HEK293 (cell line): ENCODE measurements around the gene FAM168A.
"Not testable (repeated sequence)": the region's sequence is repeated elsewhere in the genome, so short reads cannot be mapped to it uniquely, and the experiment has no call there.

Experiments used
- CTCF ChIA-PET: fragments of 350-600 bp; formaldehyde crosslinking; extraction: SDS; loops from one replicate; lab custom pipeline; 2021; ENCODE audit warnings: antibody characterized with exemption; lab: Yijun Ruan, JAX
- POLR2A ChIA-PET: fragments of 300-600 bp; formaldehyde crosslinking; extraction: SDS; loops from one replicate; lab custom pipeline; 2020; ENCODE audit warnings: antibody characterized with exemption, inconsistent platforms; lab: Yijun Ruan, JAX
- H3K27ac ChIP-seq: fragments of 200-500 bp; sonication (Bioruptor generic); 2 replicates; pipeline ENCODE4 v1.5.1; 2014; ENCODE audit warnings: low read depth, low read length, control low read depth, inconsistent platforms; ENCODE audit errors: extremely low read depth
- H3K36me3 ChIP-seq, 2 experiments: fragments of 200-500 bp in 1 of 2; sonication (Bioruptor generic) in 1 of 2; 1 replicate in 1 of 2; 2 replicates in 1 of 2; pipeline ENCODE4 v1.5.1; 2014 to 2017; ENCODE audit warnings: inconsistent platforms in 2 of 2, low read length in 2 of 2; ENCODE audit not compliant: control insufficient read depth in 2 of 2, insufficient read depth in 1 of 2
- H3K4me1 ChIP-seq: fragments of 200-500 bp; sonication (Bioruptor generic); 2 replicates; pipeline ENCODE4 v1.5.1; 2014; ENCODE audit warnings: mild to moderate bottlenecking, low read length, inconsistent platforms; ENCODE audit not compliant: control insufficient read depth, insufficient read depth
- H3K4me3 ChIP-seq: 2 replicates; pipeline ENCODE4 v1.5.1; 2011; ENCODE audit warnings: low read depth, mild to moderate bottlenecking, control low read depth, low read length, moderate library complexity
- H3K9me3 ChIP-seq: fragments of 200-500 bp; sonication (Bioruptor generic); 2 replicates; pipeline ENCODE4 v1.5.1; 2014; ENCODE audit warnings: low read depth, low read length, inconsistent platforms; ENCODE audit not compliant: control insufficient read depth, insufficient read depth
- GLIS1 ChIP-seq: fragments of 450-650 bp; formaldehyde crosslinking; IDR thresholded peaks from 2 replicates; pipeline ENCODE4 v1.5.1; 2016; ENCODE audit warnings: missing biosample characterization, missing genetic modification characterization
- PRDM1 ChIP-seq: fragments of 450-650 bp; formaldehyde crosslinking; IDR thresholded peaks from 2 replicates; pipeline ENCODE4; 2016; ENCODE audit warnings: missing biosample characterization, missing genetic modification characterization
- REPIN1 ChIP-seq: fragments of 450-650 bp; formaldehyde crosslinking; IDR thresholded peaks from 2 replicates; pipeline ENCODE4 v1.5.1; 2017; ENCODE audit warnings: missing biosample characterization, missing genetic modification characterization, low read depth
- REST ChIP-seq: fragments of 450-650 bp; formaldehyde crosslinking; IDR thresholded peaks from 2 replicates; pipeline ENCODE4 v1.5.1; 2016; ENCODE audit warnings: missing biosample characterization, missing genetic modification characterization
- SETDB1 ChIP-seq: IDR thresholded peaks from one replicate; pipeline ENCODE4 v1.6.1; 2017; ENCODE audit warnings: mild to moderate bottlenecking, low read length, moderate library complexity, mixed read lengths; ENCODE audit not compliant: insufficient read length
- TRIM28 ChIP-seq: IDR thresholded peaks from 2 replicates; pipeline ENCODE4 v1.6.1; 2011; ENCODE audit warnings: low read length, control low read depth, borderline replicate concordance
- ZFP69B ChIP-seq: fragments of 450-650 bp; formaldehyde crosslinking; IDR thresholded peaks from 2 replicates; pipeline ENCODE4 v1.5.1; 2016; ENCODE audit warnings: missing biosample characterization, missing genetic modification characterization
- ZNF174 ChIP-seq: fragments of 450-650 bp; formaldehyde crosslinking; IDR thresholded peaks from 2 replicates; pipeline ENCODE4 v1.5.0; 2017; ENCODE audit warnings: missing biosample characterization, mild to moderate bottlenecking, missing genetic modification characterization
- ZNF544 ChIP-seq: fragments of 450-650 bp; formaldehyde crosslinking; IDR thresholded peaks from 2 replicates; pipeline ENCODE4 v1.5.0; 2017; ENCODE audit warnings: missing biosample characterization, missing genetic modification characterization
- ZNF585B ChIP-seq: fragments of 450-650 bp; formaldehyde crosslinking; IDR thresholded peaks from 2 replicates; pipeline ENCODE4 v1.5.1; 2016; ENCODE audit warnings: missing biosample characterization, missing genetic modification characterization
- ZNF621 ChIP-seq: fragments of 450-650 bp; formaldehyde crosslinking; IDR thresholded peaks from 2 replicates; pipeline ENCODE4 v1.5.1; 2017; ENCODE audit warnings: missing biosample characterization, missing genetic modification characterization
- TF ChIP-seq, protein P1 (sequence below): fragments of 450-650 bp; formaldehyde crosslinking; IDR thresholded peaks from 2 replicates; pipeline ENCODE4 v1.5.1; 2016; ENCODE audit warnings: missing biosample characterization, missing genetic modification characterization, borderline replicate concordance
- TF ChIP-seq, protein P2 (sequence below): fragments of 450-650 bp; formaldehyde crosslinking; IDR thresholded peaks from 2 replicates; pipeline ENCODE4 v1.5.1; 2016; ENCODE audit warnings: missing biosample characterization, missing genetic modification characterization

FAM168A gene

DNA sequence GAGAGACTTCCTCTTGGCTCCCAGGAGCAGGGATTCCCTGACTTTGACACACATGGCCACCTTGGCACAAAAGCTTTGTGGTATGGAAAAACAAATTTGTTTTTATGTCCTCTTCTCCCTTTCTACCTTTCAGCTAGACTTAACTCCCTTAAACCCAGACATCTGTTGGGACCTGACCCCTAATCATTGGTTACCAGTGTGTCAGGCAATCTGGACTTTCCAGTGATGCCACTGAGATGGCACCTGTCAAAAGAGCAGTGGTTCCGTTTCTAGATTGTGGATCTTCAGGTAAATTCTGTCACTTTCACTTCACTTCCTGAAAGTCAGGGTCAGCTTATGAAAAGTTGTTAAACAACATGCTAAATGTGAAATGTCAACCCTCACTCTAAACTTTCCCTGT, 17.2 kb downstream of the FAM168A start:
- H3K36me3 ChIP-seq, H3K27ac ChIP-seq, H3K9me3 ChIP-seq, H3K4me3 ChIP-seq, H3K4me1 ChIP-seq: not testable (repeated sequence)
- ChIA-PET CTCF (interaction anchor here (0.6 to 1.8 kb wide), 3 partner anchors 13 to 79 kb away, joined by 3 to 6 read pairs (median 4); no protein-coding TSS in a partner anchor), POLR2A (interaction anchor here (1.1 to 1.2 kb wide), 2 partner anchors 11 to 17 kb away, joined by 3 to 4 read pairs; partner anchors contain the start of gene FAM168A)
- peak; percentile 69 for TF ChIP-seq PRDM1 (tag by site-specific recombination)

- Histone ChIP-seq H3K36me3 (no peaks in the 10 kb centered on the region), H3K9me3 (no peaks in the 10 kb centered on the region), H3K27ac (no peak overlapping the region), H3K4me3 (no peak overlapping the region), H3K4me1 (peaks cover 5% of the 10 kb centered on the region)
- CTCF ChIA-PET: interaction anchor here (0.6 to 1.8 kb wide), 4 partner anchors 9 to 80 kb away, joined by 3 to 5 read pairs (median 4); no protein-coding TSS in a partner anchor
- no peak for TF ChIP-seq TRIM28
- TF ChIP-seq REST (tag by site-specific recombination): no peak
- TF ChIP-seq REPIN1 (tag by site-specific recombination): no peak
- TF ChIP-seq, protein P1, sequence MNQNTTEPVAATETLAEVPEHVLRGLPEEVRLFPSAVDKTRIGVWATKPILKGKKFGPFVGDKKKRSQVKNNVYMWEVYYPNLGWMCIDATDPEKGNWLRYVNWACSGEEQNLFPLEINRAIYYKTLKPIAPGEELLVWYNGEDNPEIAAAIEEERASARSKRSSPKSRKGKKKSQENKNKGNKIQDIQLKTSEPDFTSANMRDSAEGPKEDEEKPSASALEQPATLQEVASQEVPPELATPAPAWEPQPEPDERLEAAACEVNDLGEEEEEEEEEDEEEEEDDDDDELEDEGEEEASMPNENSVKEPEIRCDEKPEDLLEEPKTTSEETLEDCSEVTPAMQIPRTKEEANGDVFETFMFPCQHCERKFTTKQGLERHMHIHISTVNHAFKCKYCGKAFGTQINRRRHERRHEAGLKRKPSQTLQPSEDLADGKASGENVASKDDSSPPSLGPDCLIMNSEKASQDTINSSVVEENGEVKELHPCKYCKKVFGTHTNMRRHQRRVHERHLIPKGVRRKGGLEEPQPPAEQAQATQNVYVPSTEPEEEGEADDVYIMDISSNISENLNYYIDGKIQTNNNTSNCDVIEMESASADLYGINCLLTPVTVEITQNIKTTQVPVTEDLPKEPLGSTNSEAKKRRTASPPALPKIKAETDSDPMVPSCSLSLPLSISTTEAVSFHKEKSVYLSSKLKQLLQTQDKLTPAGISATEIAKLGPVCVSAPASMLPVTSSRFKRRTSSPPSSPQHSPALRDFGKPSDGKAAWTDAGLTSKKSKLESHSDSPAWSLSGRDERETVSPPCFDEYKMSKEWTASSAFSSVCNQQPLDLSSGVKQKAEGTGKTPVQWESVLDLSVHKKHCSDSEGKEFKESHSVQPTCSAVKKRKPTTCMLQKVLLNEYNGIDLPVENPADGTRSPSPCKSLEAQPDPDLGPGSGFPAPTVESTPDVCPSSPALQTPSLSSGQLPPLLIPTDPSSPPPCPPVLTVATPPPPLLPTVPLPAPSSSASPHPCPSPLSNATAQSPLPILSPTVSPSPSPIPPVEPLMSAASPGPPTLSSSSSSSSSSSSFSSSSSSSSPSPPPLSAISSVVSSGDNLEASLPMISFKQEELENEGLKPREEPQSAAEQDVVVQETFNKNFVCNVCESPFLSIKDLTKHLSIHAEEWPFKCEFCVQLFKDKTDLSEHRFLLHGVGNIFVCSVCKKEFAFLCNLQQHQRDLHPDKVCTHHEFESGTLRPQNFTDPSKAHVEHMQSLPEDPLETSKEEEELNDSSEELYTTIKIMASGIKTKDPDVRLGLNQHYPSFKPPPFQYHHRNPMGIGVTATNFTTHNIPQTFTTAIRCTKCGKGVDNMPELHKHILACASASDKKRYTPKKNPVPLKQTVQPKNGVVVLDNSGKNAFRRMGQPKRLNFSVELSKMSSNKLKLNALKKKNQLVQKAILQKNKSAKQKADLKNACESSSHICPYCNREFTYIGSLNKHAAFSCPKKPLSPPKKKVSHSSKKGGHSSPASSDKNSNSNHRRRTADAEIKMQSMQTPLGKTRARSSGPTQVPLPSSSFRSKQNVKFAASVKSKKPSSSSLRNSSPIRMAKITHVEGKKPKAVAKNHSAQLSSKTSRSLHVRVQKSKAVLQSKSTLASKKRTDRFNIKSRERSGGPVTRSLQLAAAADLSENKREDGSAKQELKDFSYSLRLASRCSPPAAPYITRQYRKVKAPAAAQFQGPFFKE (tag by site-specific recombination): no peak
- no peak for TF ChIP-seq ZNF585B (tag by site-specific recombination)
- no peak for TF ChIP-seq ZNF621 (tag by site-specific recombination)
- TF ChIP-seq ZFP69B (tag by site-specific recombination): no peak
- TF ChIP-seq, all 188 proteins: peak for 0
- POLR2A ChIA-PET: interaction anchor here (1.2 kb wide), 1 partner anchor 10 kb away, joined by 3 read pairs; no protein-coding TSS in a partner anchor
Measured at GRCh38 chr11:73579641-73580434, 18.1 kb downstream of the FAM168A start.

DNA sequence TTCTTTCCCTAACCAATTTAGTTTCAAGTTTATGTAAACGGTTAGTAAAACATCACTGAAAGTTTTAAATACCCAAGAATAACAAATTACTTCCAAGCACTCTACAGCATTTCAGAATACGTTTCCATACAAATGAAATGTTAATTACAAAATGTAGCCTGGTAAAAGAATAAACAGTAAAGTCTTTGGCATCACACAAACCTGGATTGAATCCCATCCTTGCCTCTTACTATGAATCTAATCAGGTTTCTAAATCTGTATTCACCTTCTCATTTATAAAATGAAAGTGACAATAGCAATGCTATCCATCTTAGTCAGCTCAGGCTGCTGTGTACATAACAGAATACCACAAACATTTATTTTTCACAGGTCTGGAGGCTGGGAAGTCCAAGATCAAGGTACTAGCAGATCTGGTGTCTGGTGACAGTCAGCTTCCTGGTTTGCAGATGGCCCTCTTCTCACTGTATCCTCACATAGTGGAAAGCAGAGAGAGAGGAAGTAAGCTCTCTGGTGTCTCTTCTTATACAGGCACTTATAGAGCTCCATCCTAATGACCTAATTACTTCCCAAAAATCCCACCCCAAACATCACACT, 19.2 kb downstream of the FAM168A start:
- Histone ChIP-seq H3K36me3 (no peaks in the 10 kb centered on the region), H3K4me3 (no peak overlapping the region), H3K9me3 (no peaks in the 10 kb centered on the region), H3K4me1 (peaks cover 5% of the 10 kb centered on the region), H3K27ac (no peak overlapping the region)
- TF ChIP-seq GLIS1 (no peak), SETDB1 (peak; percentile 74), ZNF174 (tag by site-specific recombination) (no peak), ZNF544 (tag by site-specific recombination) (no peak)
- TF ChIP-seq, protein P2, sequence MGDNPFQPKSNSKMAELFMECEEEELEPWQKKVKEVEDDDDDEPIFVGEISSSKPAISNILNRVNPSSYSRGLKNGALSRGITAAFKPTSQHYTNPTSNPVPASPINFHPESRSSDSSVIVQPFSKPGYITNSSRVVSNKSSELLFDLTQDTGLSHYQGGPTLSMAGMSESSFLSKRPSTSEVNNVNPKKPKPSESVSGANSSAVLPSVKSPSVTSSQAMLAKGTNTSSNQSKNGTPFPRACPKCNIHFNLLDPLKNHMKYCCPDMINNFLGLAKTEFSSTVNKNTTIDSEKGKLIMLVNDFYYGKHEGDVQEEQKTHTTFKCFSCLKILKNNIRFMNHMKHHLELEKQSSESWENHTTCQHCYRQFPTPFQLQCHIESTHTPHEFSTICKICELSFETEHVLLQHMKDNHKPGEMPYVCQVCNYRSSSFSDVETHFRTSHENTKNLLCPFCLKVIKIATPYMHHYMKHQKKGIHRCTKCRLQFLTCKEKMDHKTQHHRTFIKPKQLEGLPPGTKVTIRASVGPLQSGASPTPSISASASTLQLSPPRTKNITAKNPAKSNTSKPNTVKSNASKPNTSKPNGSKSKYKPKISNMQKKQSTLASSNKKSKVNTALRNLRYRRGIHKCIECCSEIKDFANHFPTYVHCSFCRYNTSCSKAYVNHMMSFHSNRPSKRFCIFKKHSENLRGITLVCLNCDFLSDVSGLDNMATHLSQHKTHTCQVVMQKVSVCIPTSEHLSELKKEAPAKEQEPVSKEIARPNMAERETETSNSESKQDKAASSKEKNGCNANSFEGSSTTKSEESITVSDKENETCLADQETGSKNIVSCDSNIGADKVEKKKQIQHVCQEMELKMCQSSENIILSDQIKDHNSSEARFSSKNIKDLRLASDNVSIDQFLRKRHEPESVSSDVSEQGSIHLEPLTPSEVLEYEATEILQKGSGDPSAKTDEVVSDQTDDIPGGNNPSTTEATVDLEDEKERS (tag by site-specific recombination): no peak
- ChIA-PET CTCF (interaction anchor here (0.7 to 1.2 kb wide), 3 partner anchors 10 to 155 kb away, joined by 3 read pairs; no protein-coding TSS in a partner anchor), POLR2A (no interaction called here)
